ENCODE data around the gene DNAJC21.

DNAJC21 gene

DNA sequence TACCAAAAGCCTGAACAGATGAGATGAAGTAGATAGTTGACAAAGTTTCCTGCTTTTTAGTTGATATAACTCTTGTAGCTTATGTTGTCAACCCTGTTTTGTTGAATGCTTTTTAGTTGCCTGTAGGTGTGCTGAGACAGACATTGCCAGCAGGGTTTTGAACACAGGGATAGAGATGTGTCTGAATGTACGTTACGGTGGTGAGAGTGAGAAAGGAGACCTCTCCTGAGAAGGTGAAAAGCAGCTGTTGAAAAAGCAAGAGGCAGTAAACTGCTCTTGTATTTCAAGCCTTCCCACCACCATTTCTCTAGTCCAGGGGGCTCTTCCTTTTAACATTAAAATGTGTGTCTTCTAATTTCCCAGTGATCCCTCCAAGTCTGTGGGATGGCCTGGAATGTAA is 14.7 kb downstream of the DNAJC21 start:
- no peak overlapping the region for H4K91ac ChIP-seq (ENCODE audit: low read depth, low read length, poor library complexity)
- no peak overlapping the region for H3K18ac ChIP-seq (ENCODE audit: low read length)
- H3K79me1 ChIP-seq (ENCODE audit: low read depth, low read length) = no peaks in the 10 kb centered on the region
- no CpG with 5 or more reads among the region's 2 CpGs for WGBS, 2 donors (ENCODE audit: extremely low coverage in 2 of 2, insufficient read length in 2 of 2, insufficient replicate concordance in 1 of 2)
- H3K14ac ChIP-seq (ENCODE audit: low read length) = no peak overlapping the region
- H3K9me3 ChIP-seq (replicated peaks in 1 of 2; ENCODE audit: control insufficient read depth in 2 of 2, insufficient read depth in 1 of 2, low read depth in 1 of 2, low read length in 2 of 2) = no peaks in the 10 kb centered on the region
- no peak overlapping the region for H2AFZ ChIP-seq (ENCODE audit: low read length)
- no peak overlapping the region for H3K4ac ChIP-seq (ENCODE audit: low read length)
- H3K36me3 ChIP-seq (replicated peaks in 1 of 2; ENCODE audit: control insufficient read depth in 2 of 2, insufficient read depth in 2 of 2, low read length in 2 of 2) = peaks cover 8 to 94% of the 10 kb centered on the region in 2 donors
- no peaks in the 10 kb centered on the region for H3K4me1 ChIP-seq (ENCODE audit: control insufficient read depth in 2 of 2, insufficient read depth in 1 of 2, low read depth in 1 of 2, low read length in 2 of 2)
- no peak overlapping the region for H4K8ac ChIP-seq (ENCODE audit: low read depth, low read length)
- H3K4me3 ChIP-seq (ENCODE audit: low read length in 2 of 2) = no peak overlapping the region
- no peak overlapping the region for H2BK15ac ChIP-seq (ENCODE audit: low read length)
- H3K4me2 ChIP-seq (ENCODE audit: insufficient read depth, low read length, poor library complexity, severe bottlenecking) = no peak overlapping the region
- DNase-seq (ENCODE audit: low spot score) = no peak
- H2BK120ac ChIP-seq (ENCODE audit: low read depth, low read length) = no peak overlapping the region
- H3K27ac ChIP-seq (replicated peaks; ENCODE audit: low read length) = no peak overlapping the region
- H3K27me3 ChIP-seq (ENCODE audit: control insufficient read depth in 3 of 3, insufficient read depth in 3 of 3, low read depth in 1 of 3, low read length in 3 of 3) = no peaks in the 10 kb centered on the region
- no peak overlapping the region for H3K9ac ChIP-seq (ENCODE audit: low read depth, low read length, poor library complexity)
- H2BK12ac ChIP-seq (ENCODE audit: low read length) = no peak overlapping the region
- no peak overlapping the region for H3K23ac ChIP-seq (ENCODE audit: low read depth, low read length, poor library complexity)
- H2BK5ac ChIP-seq (ENCODE audit: low read length) = no peak overlapping the region
- H2AK5ac ChIP-seq (ENCODE audit: low read depth, low read length) = no peak overlapping the region

DNA sequence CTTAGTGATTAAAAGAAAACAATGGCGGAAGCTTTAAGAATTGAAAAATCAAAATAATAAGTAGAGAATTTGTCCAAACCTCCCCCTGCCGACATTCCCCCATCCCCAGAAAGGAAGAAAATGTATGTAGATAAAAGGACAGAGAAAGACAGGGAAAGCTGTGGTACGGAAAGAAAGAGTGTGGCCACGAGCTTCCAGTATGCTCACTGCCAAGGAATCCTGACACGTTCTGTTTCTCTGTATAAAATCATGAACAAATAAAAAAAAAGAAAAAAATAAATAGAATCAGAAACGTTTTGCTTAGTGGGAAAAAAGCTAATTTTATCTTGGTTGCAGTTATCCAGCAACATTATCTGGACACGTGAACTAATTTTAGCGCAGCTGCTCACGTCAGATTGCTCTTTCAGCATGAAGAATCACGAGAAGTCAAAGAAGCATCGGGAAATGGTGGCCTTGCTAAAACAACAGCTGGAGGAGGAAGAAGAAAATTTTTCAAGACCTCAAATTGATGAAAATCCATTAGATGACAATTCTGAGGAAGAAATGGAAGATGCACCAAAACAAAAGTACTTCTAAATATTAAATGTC is 15.2 kb downstream of the DNAJC21 start:
- H4K91ac ChIP-seq (ENCODE audit: low read depth, low read length, poor library complexity) = no peak overlapping the region
- no peak overlapping the region for H3K4ac ChIP-seq (ENCODE audit: low read length)
- H2BK5ac ChIP-seq (ENCODE audit: low read length) = no peak overlapping the region
- H4K8ac ChIP-seq (ENCODE audit: low read depth, low read length) = no peak overlapping the region
- no peak overlapping the region for H3K23ac ChIP-seq (ENCODE audit: low read depth, low read length, poor library complexity)
- no peak overlapping the region for H2AFZ ChIP-seq (ENCODE audit: low read length)
- H3K9me3 ChIP-seq (replicated peaks in 1 of 2; ENCODE audit: control insufficient read depth in 2 of 2, insufficient read depth in 1 of 2, low read depth in 1 of 2, low read length in 2 of 2) = no peaks in the 10 kb centered on the region
- H3K4me3 ChIP-seq (ENCODE audit: low read length in 2 of 2) = no peak overlapping the region
- no peak overlapping the region for H3K27ac ChIP-seq (replicated peaks; ENCODE audit: low read length)
- H3K36me3 ChIP-seq (replicated peaks in 1 of 2; ENCODE audit: control insufficient read depth in 2 of 2, insufficient read depth in 2 of 2, low read length in 2 of 2) = peaks cover 8 to 96% of the 10 kb centered on the region in 2 donors
- no peak overlapping the region for H2BK15ac ChIP-seq (ENCODE audit: low read length)
- no peak for DNase-seq (ENCODE audit: low spot score)
- H3K79me1 ChIP-seq (ENCODE audit: low read depth, low read length) = no peaks in the 10 kb centered on the region
- H2AK5ac ChIP-seq (ENCODE audit: low read depth, low read length) = no peak overlapping the region
- WGBS, 2 donors (ENCODE audit: extremely low coverage in 2 of 2, insufficient read length in 2 of 2, insufficient replicate concordance in 1 of 2) = no CpG with 5 or more reads among the region's 11 CpGs
- no peak overlapping the region for H3K4me2 ChIP-seq (ENCODE audit: insufficient read depth, low read length, poor library complexity, severe bottlenecking)
- no peaks in the 10 kb centered on the region for H3K27me3 ChIP-seq (ENCODE audit: control insufficient read depth in 3 of 3, insufficient read depth in 3 of 3, low read depth in 1 of 3, low read length in 3 of 3)
- H3K18ac ChIP-seq (ENCODE audit: low read length) = no peak overlapping the region
- no peaks in the 10 kb centered on the region for H3K4me1 ChIP-seq (ENCODE audit: control insufficient read depth in 2 of 2, insufficient read depth in 1 of 2, low read depth in 1 of 2, low read length in 2 of 2)
- no peak overlapping the region for H2BK120ac ChIP-seq (ENCODE audit: low read depth, low read length)
- H3K9ac ChIP-seq (ENCODE audit: low read depth, low read length, poor library complexity) = no peak overlapping the region
- no peak overlapping the region for H2BK12ac ChIP-seq (ENCODE audit: low read length)
- H3K14ac ChIP-seq (ENCODE audit: low read length) = no peak overlapping the region

DNA sequence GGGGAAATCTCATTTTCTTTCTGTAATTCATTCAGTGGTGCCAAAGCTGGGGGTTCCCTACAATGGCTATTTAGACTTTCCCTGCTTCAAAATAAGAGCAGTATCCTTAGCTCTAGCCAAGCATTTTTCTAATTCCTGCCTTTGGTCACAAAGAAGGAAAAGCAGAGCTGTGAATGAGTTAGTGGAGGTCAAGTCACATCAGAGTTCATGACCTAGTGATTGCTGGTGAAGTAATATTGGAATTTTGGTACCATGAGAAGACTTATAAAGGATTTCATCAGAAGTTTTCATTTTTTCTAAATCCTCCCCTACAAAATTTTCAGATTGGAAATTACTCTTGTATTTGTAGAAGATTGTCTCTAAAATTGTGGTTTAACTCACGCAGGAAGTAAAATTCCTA is 28.0 kb downstream of the DNAJC21 start:
- H3K4ac ChIP-seq (ENCODE audit: low read length) = no peak overlapping the region
- H2AK5ac ChIP-seq (ENCODE audit: low read depth, low read length) = no peak overlapping the region
- no peak overlapping the region for H4K8ac ChIP-seq (ENCODE audit: low read depth, low read length)
- H2BK12ac ChIP-seq (ENCODE audit: low read length) = no peak overlapping the region
- no peaks in the 10 kb centered on the region for H3K9me3 ChIP-seq (replicated peaks in 1 of 2; ENCODE audit: control insufficient read depth in 2 of 2, insufficient read depth in 1 of 2, low read depth in 1 of 2, low read length in 2 of 2)
- H3K4me3 ChIP-seq (ENCODE audit: low read length in 2 of 2) = no peak overlapping the region
- H3K4me2 ChIP-seq (ENCODE audit: insufficient read depth, low read length, poor library complexity, severe bottlenecking) = no peak overlapping the region
- H3K27ac ChIP-seq (replicated peaks; ENCODE audit: low read length) = no peak overlapping the region
- H3K9ac ChIP-seq (ENCODE audit: low read depth, low read length, poor library complexity) = no peak overlapping the region
- H3K27me3 ChIP-seq (ENCODE audit: control insufficient read depth in 3 of 3, insufficient read depth in 3 of 3, low read depth in 1 of 3, low read length in 3 of 3) = no peaks in the 10 kb centered on the region
- no peak overlapping the region for H2BK120ac ChIP-seq (ENCODE audit: low read depth, low read length)
- no peak overlapping the region for H3K18ac ChIP-seq (ENCODE audit: low read length)
- H3K14ac ChIP-seq (ENCODE audit: low read length) = no peak overlapping the region
- no peaks in the 10 kb centered on the region for H3K4me1 ChIP-seq (ENCODE audit: control insufficient read depth in 2 of 2, insufficient read depth in 1 of 2, low read depth in 1 of 2, low read length in 2 of 2)
- no peak overlapping the region for H2AFZ ChIP-seq (ENCODE audit: low read length)
- H2BK15ac ChIP-seq (ENCODE audit: low read length) = no peak overlapping the region
- H2BK5ac ChIP-seq (ENCODE audit: low read length) = no peak overlapping the region
- H3K79me1 ChIP-seq (ENCODE audit: low read depth, low read length) = no peaks in the 10 kb centered on the region
- H4K91ac ChIP-seq (ENCODE audit: low read depth, low read length, poor library complexity) = no peak overlapping the region
- no peak overlapping the region for H3K23ac ChIP-seq (ENCODE audit: low read depth, low read length, poor library complexity)
- no peak for DNase-seq (ENCODE audit: low spot score)
- peaks cover 2 to 53% of the 10 kb centered on the region in 2 donors for H3K36me3 ChIP-seq (replicated peaks in 1 of 2; ENCODE audit: control insufficient read depth in 2 of 2, insufficient read depth in 2 of 2, low read length in 2 of 2)
- no CpG with 5 or more reads among the region's 1 CpG for WGBS, 2 donors (ENCODE audit: extremely low coverage in 2 of 2, insufficient read length in 2 of 2, insufficient replicate concordance in 1 of 2)

DNA sequence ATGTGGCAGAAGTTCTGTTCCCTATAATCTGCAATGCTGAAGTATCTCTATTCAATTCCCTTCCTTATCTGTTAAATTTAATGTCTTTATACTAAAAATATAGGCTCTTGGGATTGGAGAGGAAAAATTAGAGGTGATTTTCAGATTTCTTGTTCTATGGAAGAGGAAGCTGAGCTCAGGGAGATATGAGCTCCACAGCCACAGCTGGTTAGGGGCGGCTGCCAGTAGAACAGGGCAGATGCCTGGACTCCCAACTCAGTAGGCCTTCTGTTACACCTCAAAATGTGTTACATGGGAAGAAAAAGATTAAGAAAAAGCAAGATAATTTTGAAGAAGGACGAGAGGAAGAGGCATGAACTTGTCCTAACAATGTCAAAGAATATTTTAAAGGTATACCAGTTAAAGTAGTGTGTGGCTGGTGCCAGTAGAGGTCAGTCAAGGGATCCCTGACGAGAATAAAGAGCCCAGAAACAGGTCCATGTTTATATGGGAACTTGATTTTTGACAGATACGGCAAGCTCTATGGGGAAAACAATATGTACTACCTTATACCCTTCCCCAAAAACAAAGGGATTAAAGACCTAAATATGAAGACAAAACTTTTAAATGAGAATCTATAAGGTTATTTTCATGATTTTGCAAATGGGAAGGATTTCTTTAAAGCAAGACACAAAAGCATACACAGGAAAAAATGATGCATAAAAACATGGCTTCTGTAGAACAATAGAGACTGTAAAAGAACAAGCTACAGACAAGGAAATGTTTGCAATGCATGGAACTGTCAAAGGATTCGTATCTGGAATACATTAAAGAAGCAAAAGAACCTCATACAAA is 28.7 kb downstream of the DNAJC21 start:
- no CpG with 5 or more reads among the region's 5 CpGs for WGBS, 2 donors (ENCODE audit: extremely low coverage in 2 of 2, insufficient read length in 2 of 2, insufficient replicate concordance in 1 of 2)
- no peak overlapping the region for H2BK15ac ChIP-seq (ENCODE audit: low read length)
- H3K27ac ChIP-seq (replicated peaks; ENCODE audit: low read length) = no peak overlapping the region
- H3K23ac ChIP-seq (ENCODE audit: low read depth, low read length, poor library complexity) = no peak overlapping the region
- H3K4ac ChIP-seq (ENCODE audit: low read length) = no peak overlapping the region
- no peak overlapping the region for H3K9ac ChIP-seq (ENCODE audit: low read depth, low read length, poor library complexity)
- no peak overlapping the region for H3K18ac ChIP-seq (ENCODE audit: low read length)
- H4K91ac ChIP-seq (ENCODE audit: low read depth, low read length, poor library complexity) = no peak overlapping the region
- no peak overlapping the region for H2AFZ ChIP-seq (ENCODE audit: low read length)
- H4K8ac ChIP-seq (ENCODE audit: low read depth, low read length) = no peak overlapping the region
- no peak overlapping the region for H3K4me3 ChIP-seq (ENCODE audit: low read length in 2 of 2)
- DNase-seq (ENCODE audit: low spot score) = peak; percentile 2
- no peak overlapping the region for H2BK120ac ChIP-seq (ENCODE audit: low read depth, low read length)
- no peak overlapping the region for H2AK5ac ChIP-seq (ENCODE audit: low read depth, low read length)
- H3K4me1 ChIP-seq (ENCODE audit: control insufficient read depth in 2 of 2, insufficient read depth in 1 of 2, low read depth in 1 of 2, low read length in 2 of 2) = no peaks in the 10 kb centered on the region
- H2BK5ac ChIP-seq (ENCODE audit: low read length) = no peak overlapping the region
- no peaks in the 10 kb centered on the region for H3K79me1 ChIP-seq (ENCODE audit: low read depth, low read length)
- no peak overlapping the region for H3K14ac ChIP-seq (ENCODE audit: low read length)
- H3K27me3 ChIP-seq (ENCODE audit: control insufficient read depth in 3 of 3, insufficient read depth in 3 of 3, low read depth in 1 of 3, low read length in 3 of 3) = no peaks in the 10 kb centered on the region
- no peak overlapping the region for H2BK12ac ChIP-seq (ENCODE audit: low read length)
- H3K36me3 ChIP-seq (replicated peaks in 1 of 2; ENCODE audit: control insufficient read depth in 2 of 2, insufficient read depth in 2 of 2, low read length in 2 of 2) = peaks cover 2 to 45% of the 10 kb centered on the region in 2 donors
- H3K9me3 ChIP-seq (replicated peaks in 1 of 2; ENCODE audit: control insufficient read depth in 2 of 2, insufficient read depth in 1 of 2, low read depth in 1 of 2, low read length in 2 of 2) = no peaks in the 10 kb centered on the region
- H3K4me2 ChIP-seq (ENCODE audit: insufficient read depth, low read length, poor library complexity, severe bottlenecking) = no peak overlapping the region
